GM13977 (cell line): ENCODE data around the gene ECEL1.

Source experiments
- DNase-seq: peaks from one replicate; pipeline ENCODE4 v3.0.0; 2012; ENCODE audit warnings: low spot score
- in situ Hi-C: fragments of 300-500 bp; cut with MboI; formaldehyde crosslinking; loops from one replicate; pipeline ENCODE4 v1.12.0; 2022; ENCODE audit warnings: low sequenced_read_pairs, low pct_unique_long_range_greater_than_20kb, mixed read lengths, inconsistent platforms; ENCODE audit not compliant: unreplicated experiment
- TF ChIP-seq, protein P1 (sequence below): IDR thresholded peaks from 2 replicates; pipeline ENCODE4 v1.5.1; 2012; ENCODE audit warnings: mild to moderate bottlenecking, control low read depth; ENCODE audit not compliant: insufficient read depth; ENCODE audit errors: extremely low read depth, missing control alignments

ECEL1 gene

DNA sequence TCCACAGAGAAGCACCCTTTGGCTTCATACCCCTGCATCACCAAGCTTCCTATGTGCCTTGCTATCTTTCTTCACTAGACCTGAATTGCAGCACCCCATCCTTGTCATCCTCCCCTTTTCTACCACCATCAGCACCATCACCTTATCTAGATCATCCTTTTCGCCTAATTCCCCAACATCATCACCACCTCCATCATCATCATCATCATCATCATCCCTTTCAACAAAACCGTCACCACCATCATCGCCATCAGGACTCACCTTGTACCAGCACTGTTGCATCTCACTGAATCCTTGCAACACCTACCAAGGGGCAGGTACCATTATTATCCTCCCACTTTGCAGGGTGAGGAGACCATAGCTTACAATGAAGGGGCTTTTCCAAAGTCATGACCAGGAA lies 10.8 kb upstream of the ECEL1 start:
- no peak for DNase-seq
- in situ Hi-C loops: no loop called here
- TF ChIP-seq, protein P1, sequence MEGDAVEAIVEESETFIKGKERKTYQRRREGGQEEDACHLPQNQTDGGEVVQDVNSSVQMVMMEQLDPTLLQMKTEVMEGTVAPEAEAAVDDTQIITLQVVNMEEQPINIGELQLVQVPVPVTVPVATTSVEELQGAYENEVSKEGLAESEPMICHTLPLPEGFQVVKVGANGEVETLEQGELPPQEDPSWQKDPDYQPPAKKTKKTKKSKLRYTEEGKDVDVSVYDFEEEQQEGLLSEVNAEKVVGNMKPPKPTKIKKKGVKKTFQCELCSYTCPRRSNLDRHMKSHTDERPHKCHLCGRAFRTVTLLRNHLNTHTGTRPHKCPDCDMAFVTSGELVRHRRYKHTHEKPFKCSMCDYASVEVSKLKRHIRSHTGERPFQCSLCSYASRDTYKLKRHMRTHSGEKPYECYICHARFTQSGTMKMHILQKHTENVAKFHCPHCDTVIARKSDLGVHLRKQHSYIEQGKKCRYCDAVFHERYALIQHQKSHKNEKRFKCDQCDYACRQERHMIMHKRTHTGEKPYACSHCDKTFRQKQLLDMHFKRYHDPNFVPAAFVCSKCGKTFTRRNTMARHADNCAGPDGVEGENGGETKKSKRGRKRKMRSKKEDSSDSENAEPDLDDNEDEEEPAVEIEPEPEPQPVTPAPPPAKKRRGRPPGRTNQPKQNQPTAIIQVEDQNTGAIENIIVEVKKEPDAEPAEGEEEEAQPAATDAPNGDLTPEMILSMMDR: no peak

DNA sequence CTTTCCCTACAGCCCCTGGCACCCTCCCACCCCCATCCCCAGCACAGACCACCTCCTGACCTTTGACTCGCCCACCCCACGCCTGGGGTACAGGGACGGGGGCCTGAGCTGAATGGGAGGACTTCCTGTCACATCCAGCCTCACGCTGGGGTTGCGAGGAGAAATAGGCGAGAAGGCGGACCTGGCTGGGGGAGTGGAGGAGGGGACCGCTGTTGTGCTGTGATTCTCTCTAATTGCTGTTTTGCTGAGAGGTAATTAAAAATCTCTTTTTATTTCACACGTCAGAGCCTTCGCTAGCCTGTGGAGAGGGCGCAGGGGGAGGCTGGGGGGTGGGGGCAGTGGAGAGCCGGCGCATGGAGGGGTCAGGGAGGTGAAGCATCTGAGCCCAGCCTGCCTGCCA lies 9.7 kb upstream of the ECEL1 start:
- no peak for DNase-seq
- TF ChIP-seq, protein P1: no peak
- in situ Hi-C loops: no loop called here

GRCh38 chr2:232496501-232497270 lies 9.1 kb upstream of the ECEL1 start:
- no peak for DNase-seq
- TF ChIP-seq, protein P1: no peak
- in situ Hi-C loops: no loop called here

DNA sequence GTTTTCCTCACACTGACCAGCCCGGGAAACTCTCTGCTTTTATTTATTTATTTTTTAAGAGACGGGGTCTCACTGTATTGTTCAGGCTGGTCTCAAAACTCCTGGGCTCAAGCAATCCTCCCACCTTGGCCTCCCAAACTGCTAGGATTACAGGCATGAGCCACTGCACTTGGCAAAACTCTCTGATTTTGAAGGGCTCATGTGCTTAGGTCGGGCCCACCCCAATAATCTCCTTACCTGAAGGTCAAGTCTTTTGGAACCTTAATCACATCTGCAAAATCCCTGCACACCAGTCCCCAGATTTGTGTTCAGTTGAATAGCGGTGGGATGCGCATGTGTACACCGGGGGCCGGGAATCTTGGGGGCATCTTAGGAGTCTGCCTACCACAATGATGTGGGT lies 7.7 kb upstream of the ECEL1 start:
- in situ Hi-C loops: no loop called here
- TF ChIP-seq, protein P1: no peak
- DNase-seq: no peak

GRCh38 chr2:232494542-232494941 lies 6.9 kb upstream of the ECEL1 start:
- TF ChIP-seq, protein P1: no peak
- DNase-seq: no peak
- in situ Hi-C loops: no loop called here

DNA sequence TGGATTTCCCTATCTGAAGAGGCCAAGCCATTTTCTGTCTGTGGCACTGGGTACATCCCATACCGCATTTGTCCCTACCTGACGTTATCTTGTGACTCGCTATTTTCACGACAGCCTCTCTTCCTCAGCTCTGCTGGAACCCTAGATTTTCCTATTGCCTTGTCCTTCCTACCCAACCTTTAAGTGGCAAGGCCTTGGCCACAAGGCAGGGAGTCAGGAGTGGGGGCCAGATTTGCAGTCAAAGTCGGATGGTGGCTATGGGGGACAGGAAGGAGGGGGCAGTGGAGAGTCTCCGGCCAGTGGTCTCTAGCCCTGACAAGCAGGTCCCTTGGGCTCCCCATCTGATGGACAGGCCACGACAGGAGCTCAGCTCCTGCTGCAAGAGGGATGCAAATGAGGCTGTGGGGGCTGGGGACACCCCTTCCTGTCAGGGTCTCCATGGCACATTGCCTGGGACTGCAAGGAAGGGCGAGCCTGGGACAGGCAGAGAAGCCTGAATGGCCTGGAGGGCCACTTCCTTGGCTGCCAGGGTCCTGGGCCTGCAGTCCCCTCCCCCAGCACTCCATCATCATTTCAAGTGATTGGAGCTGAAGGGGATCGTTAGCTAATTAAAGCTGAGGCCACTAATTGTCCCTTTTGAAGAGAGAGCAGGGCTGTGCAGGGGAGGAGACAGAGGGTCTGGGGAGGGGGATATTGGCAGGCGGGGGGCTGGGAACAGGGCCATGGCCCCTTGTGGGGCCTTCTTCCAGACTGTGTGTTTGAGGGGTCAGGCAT lies 6.3 kb upstream of the ECEL1 start:
- no peak for DNase-seq
- TF ChIP-seq, protein P1: no peak
- in situ Hi-C loops: no loop called here
